ENCODE data around the gene IKZF2.

GRCh38 chr2:213079756-213080155 lies 71.7 kb downstream of the IKZF2 start:
- TF ChIP-seq, protein P1, sequence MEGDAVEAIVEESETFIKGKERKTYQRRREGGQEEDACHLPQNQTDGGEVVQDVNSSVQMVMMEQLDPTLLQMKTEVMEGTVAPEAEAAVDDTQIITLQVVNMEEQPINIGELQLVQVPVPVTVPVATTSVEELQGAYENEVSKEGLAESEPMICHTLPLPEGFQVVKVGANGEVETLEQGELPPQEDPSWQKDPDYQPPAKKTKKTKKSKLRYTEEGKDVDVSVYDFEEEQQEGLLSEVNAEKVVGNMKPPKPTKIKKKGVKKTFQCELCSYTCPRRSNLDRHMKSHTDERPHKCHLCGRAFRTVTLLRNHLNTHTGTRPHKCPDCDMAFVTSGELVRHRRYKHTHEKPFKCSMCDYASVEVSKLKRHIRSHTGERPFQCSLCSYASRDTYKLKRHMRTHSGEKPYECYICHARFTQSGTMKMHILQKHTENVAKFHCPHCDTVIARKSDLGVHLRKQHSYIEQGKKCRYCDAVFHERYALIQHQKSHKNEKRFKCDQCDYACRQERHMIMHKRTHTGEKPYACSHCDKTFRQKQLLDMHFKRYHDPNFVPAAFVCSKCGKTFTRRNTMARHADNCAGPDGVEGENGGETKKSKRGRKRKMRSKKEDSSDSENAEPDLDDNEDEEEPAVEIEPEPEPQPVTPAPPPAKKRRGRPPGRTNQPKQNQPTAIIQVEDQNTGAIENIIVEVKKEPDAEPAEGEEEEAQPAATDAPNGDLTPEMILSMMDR (IDR thresholded peaks at IDR 0.05) = no peak
- no peak for TF ChIP-seq POLR2A (IDR thresholded peaks at IDR 0.05)

Data from uterus (tissue), 2 donors.